Measurements from ENCODE around the gene OTOA. TPM values are rescaled to one million over a fixed set of nuclear protein-coding genes. Genes with fewer than 3 reads are reported as not detected.

OTOA gene
- total and polyA plus RNA-seq, 2 of the 8 experiments (the other 6 are each of a cell fraction or from before 2014, with no cell fraction given) = 0.06 to 0.32 TPM

- TF ChIP-seq NRF1 (IDR thresholded peaks at IDR 0.05; ENCODE audit: low read depth, low read length) (no peak), POU5F1 (IDR thresholded peaks at IDR 0.05; ENCODE audit: low read depth, low read length) (no peak), SRF (IDR thresholded peaks at IDR 0.05; ENCODE audit: low read depth, low read length) (no peak), SIRT6 (IDR thresholded peaks at IDR 0.05; ENCODE audit: low read length) (no peak), NANOG (IDR thresholded peaks at IDR 0.05; ENCODE audit: insufficient read depth, low read depth, low read length, poor library complexity, severe bottlenecking) (no peak), RXRA (IDR thresholded peaks at IDR 0.05; ENCODE audit: insufficient read depth, low read depth, low read length) (no peak)
Observed at GRCh38 chr16:21704266-21704665, 40.5 kb downstream of the OTOA start (continued).

All from H1 (cell line).